Upper lobe of right lung (tissue), 1 donor: Measurements from ENCODE around the gene PDE6H. TPM values are rescaled to one million over a fixed set of nuclear protein-coding genes. Genes with fewer than 3 reads are reported as not detected.

Experiments
- ATAC-seq: fragments of 200-7000 bp; cut with Tn5 transposase; one replicate; pipeline ENCODE4 v1.9.1; 2020; ENCODE audit warnings: mild to moderate bottlenecking, moderate library complexity
- DNase-seq: peaks from one replicate; pipeline ENCODE4 v3.0.0-alpha.2; 2020
- H3K27ac ChIP-seq: fragments of 200-600 bp; one replicate; pipeline ENCODE4 v1.8.0; 2022
- H3K27me3 ChIP-seq: fragments of 200-600 bp; one replicate; pipeline ENCODE4 v1.8.0; 2022; ENCODE audit warnings: mild to moderate bottlenecking
- H3K36me3 ChIP-seq: fragments of 200-600 bp; one replicate; pipeline ENCODE4 v1.8.0; 2022
- H3K4me1 ChIP-seq: fragments of 200-600 bp; one replicate; pipeline ENCODE4 v1.8.0; 2022
- H3K4me3 ChIP-seq: fragments of 200-600 bp; one replicate; pipeline ENCODE4 v1.8.0; 2022; ENCODE audit warnings: mild to moderate bottlenecking
- H3K9me3 ChIP-seq: fragments of 200-600 bp; one replicate; pipeline ENCODE4 v1.8.0; 2022
- CTCF ChIP-seq: fragments of 200-600 bp; IDR thresholded peaks from one replicate; pipeline ENCODE4 v1.8.0; 2022; ENCODE audit warnings: antibody characterized with exemption
- intact Hi-C: fragments of 100-400 bp; cut with DNase I; formaldehyde crosslinking; loops from one replicate; pipeline ENCODE4 v1.11.0; 2022
- total RNA-seq: library from RNA; stranded (reverse); fragmentation: NEBNext Ultra II Directional; extraction: Animal tissue kit (Norgen Biotek cat#: 25700); gene quantifications from one replicate; pipeline ENCODE4 v1.2.1, GENCODE V29; 2021
- donor health status: DM: no; HTN: yes; CAD: no; lungs with severe emphysema.

PDE6H gene
- total RNA-seq, 1 donor from 2014 or later = not detected

GRCh38 chr12:14982991-14983390 lies 10.1 kb downstream of the PDE6H start:
- intact Hi-C loops = no loop called here
- TF ChIP-seq CTCF = no peak
- DNase-seq = no peak
- Histone ChIP-seq H3K36me3 (no peaks in the 10 kb centered on the region), H3K9me3 (no peaks in the 10 kb centered on the region), H3K27me3 (no peaks in the 10 kb centered on the region), H3K4me1 (no peaks in the 10 kb centered on the region), H3K4me3 (no peak overlapping the region), H3K27ac (no peak overlapping the region)
- no peak for ATAC-seq

GRCh38 chr12:14984036-14984435 lies 11.2 kb downstream of the PDE6H start:
- Histone ChIP-seq H3K27me3 (no peaks in the 10 kb centered on the region), H3K9me3 (no peaks in the 10 kb centered on the region), H3K4me3 (no peak overlapping the region), H3K27ac (no peak overlapping the region), H3K4me1 (no peaks in the 10 kb centered on the region), H3K36me3 (no peaks in the 10 kb centered on the region)
- intact Hi-C loops = no loop called here
- TF ChIP-seq CTCF = no peak
- no peak for ATAC-seq
- DNase-seq = no peak

- Histone ChIP-seq H3K27ac (no peak overlapping the region), H3K4me1 (no peaks in the 10 kb centered on the region), H3K36me3 (no peaks in the 10 kb centered on the region), H3K9me3 (no peaks in the 10 kb centered on the region), H3K4me3 (no peak overlapping the region), H3K27me3 (no peaks in the 10 kb centered on the region)
- intact Hi-C loops = no loop called here
- no peak for TF ChIP-seq CTCF
- ATAC-seq (no peak), DNase-seq (no peak)
Measured at GRCh38 chr12:14984766-14985285, 12.0 kb downstream of the PDE6H start.

- Histone ChIP-seq H3K27me3 (no peaks in the 10 kb centered on the region), H3K4me3 (no peak overlapping the region), H3K36me3 (no peaks in the 10 kb centered on the region), H3K27ac (no peak overlapping the region), H3K4me1 (no peaks in the 10 kb centered on the region), H3K9me3 (no peaks in the 10 kb centered on the region)
- ATAC-seq = no peak
- intact Hi-C loops = no loop called here
- no peak for DNase-seq
- TF ChIP-seq CTCF = no peak
Measured at GRCh38 chr12:14986449-14986848, 13.6 kb downstream of the PDE6H start.

GRCh38 chr12:14988035-14988434 lies 15.2 kb downstream of the PDE6H start:
- ATAC-seq (no peak), DNase-seq (no peak)
- Histone ChIP-seq H3K27ac (no peak overlapping the region), H3K36me3 (no peaks in the 10 kb centered on the region), H3K4me3 (no peak overlapping the region), H3K27me3 (no peaks in the 10 kb centered on the region), H3K4me1 (no peaks in the 10 kb centered on the region), H3K9me3 (no peaks in the 10 kb centered on the region)
- intact Hi-C loops = no loop called here
- no peak for TF ChIP-seq CTCF

- H3K4me3 ChIP-seq = no peak overlapping the region
- ATAC-seq = no peak
- H3K4me1 ChIP-seq = peaks cover 8% of the 10 kb centered on the region
- H3K9me3 ChIP-seq = no peaks in the 10 kb centered on the region
- H3K27ac ChIP-seq = no peak overlapping the region
- no peaks in the 10 kb centered on the region for H3K36me3 ChIP-seq
- intact Hi-C loops = no loop called here
- TF ChIP-seq CTCF = no peak
- no peaks in the 10 kb centered on the region for H3K27me3 ChIP-seq
- DNase-seq = no peak
Measured at GRCh38 chr12:14989790-14990189, 16.9 kb downstream of the PDE6H start.
